Neural crest cell (in vitro differentiated cells): ENCODE results near the gene COL24A1. TPM values are rescaled to one million over a fixed set of nuclear protein-coding genes. Genes with fewer than 3 reads are reported as not detected.
"Not testable (repeated sequence)": the region's sequence is repeated elsewhere in the genome, so short reads cannot be mapped to it uniquely, and the experiment has no call there.

Experiments
- DNase-seq: peaks from one replicate; pipeline ENCODE4 v3.0.0; 2021; ENCODE audit warnings: low read depth, mixed read lengths, low spot score
- H3K27ac Mint-ChIP-seq: one replicate; pipeline ENCODE4 v1.8.0; 2021; ENCODE audit warnings: mild to moderate bottlenecking, mixed read lengths; ENCODE audit not compliant: unreplicated experiment
- H3K27me3 Mint-ChIP-seq: 2 replicates; pipeline ENCODE4 v1.8.0; 2021; ENCODE audit warnings: low read depth, mild to moderate bottlenecking, mixed read lengths
- H3K36me3 Mint-ChIP-seq: 2 replicates; pipeline ENCODE4 v1.8.0; 2021; ENCODE audit warnings: low read depth, mild to moderate bottlenecking, mixed read lengths
- H3K4me1 Mint-ChIP-seq: 2 replicates; pipeline ENCODE4 v1.8.0; 2021; ENCODE audit warnings: mixed read lengths
- H3K4me3 Mint-ChIP-seq: one replicate; pipeline ENCODE4 v1.8.0; 2021; ENCODE audit warnings: mild to moderate bottlenecking, mixed read lengths
- H3K9me3 Mint-ChIP-seq: 2 replicates; pipeline ENCODE4 v1.8.0; 2021; ENCODE audit warnings: mixed read lengths
- CTCF ChIP-seq: fragments of 200-600 bp; sonication (generic); conservative IDR thresholded peaks from 2 replicates; pipeline ENCODE4 v1.5.0; 2021; ENCODE audit warnings: antibody characterized with exemption, mild to moderate bottlenecking
- total RNA-seq: library from RNA; stranded (reverse); gene quantifications from 2 replicates; pipeline ENCODE4 v1.2.1, GENCODE V29; 2021

COL24A1 gene
- total RNA-seq, 1 donor from 2014 or later: 0.35 TPM

GRCh38 chr1:86114816-86115400 lies 41.7 kb downstream of the COL24A1 start:
- H3K27ac Mint-ChIP-seq: no peak overlapping the region
- H3K27me3 Mint-ChIP-seq: peaks cover 2% of the 10 kb centered on the region
- no peaks in the 10 kb centered on the region for H3K36me3 Mint-ChIP-seq
- TF ChIP-seq CTCF: no peak
- no peak for DNase-seq
- H3K4me3 Mint-ChIP-seq: no peak overlapping the region
- H3K4me1 Mint-ChIP-seq: peaks cover 3% of the 10 kb centered on the region
- peaks cover 3% of the 10 kb centered on the region for H3K9me3 Mint-ChIP-seq

- no peak overlapping the region for H3K27ac Mint-ChIP-seq
- no peak overlapping the region for H3K4me3 Mint-ChIP-seq
- no peak for DNase-seq
- peaks cover 3% of the 10 kb centered on the region for H3K4me1 Mint-ChIP-seq
- peaks cover 2% of the 10 kb centered on the region for H3K27me3 Mint-ChIP-seq
- no peaks in the 10 kb centered on the region for H3K36me3 Mint-ChIP-seq
- no peak for TF ChIP-seq CTCF
- H3K9me3 Mint-ChIP-seq: peaks cover 3% of the 10 kb centered on the region
Observed at GRCh38 chr1:86114236-86114635, 42.3 kb downstream of the COL24A1 start.

- not testable (repeated sequence) for H3K9me3 Mint-ChIP-seq, DNase-seq, H3K27ac Mint-ChIP-seq, H3K4me3 Mint-ChIP-seq, H3K36me3 Mint-ChIP-seq, H3K27me3 Mint-ChIP-seq, H3K4me1 Mint-ChIP-seq
Observed at GRCh38 chr1:86111590-86111989, 45.0 kb downstream of the COL24A1 start.

- no peak for TF ChIP-seq CTCF
- no peak for DNase-seq
- Mint-ChIP-seq H3K27ac (no peak overlapping the region), H3K4me1 (peaks cover 3% of the 10 kb centered on the region), H3K27me3 (no peaks in the 10 kb centered on the region), H3K9me3 (no peaks in the 10 kb centered on the region), H3K36me3 (no peaks in the 10 kb centered on the region), H3K4me3 (no peak overlapping the region)
Observed at GRCh38 chr1:86110451-86111129, 46.0 kb downstream of the COL24A1 start.

GRCh38 chr1:86105533-86105866 lies 51.1 kb downstream of the COL24A1 start:
- Mint-ChIP-seq H3K27ac (no peak overlapping the region), H3K4me1 (no peaks in the 10 kb centered on the region), H3K36me3 (no peaks in the 10 kb centered on the region), H3K9me3 (peaks cover 6% of the 10 kb centered on the region), H3K27me3 (peaks cover 6% of the 10 kb centered on the region), H3K4me3 (no peak overlapping the region)
- no peak for TF ChIP-seq CTCF
- no peak for DNase-seq

GRCh38 chr1:86104606-86105532 lies 51.7 kb downstream of the COL24A1 start:
- H3K4me3 Mint-ChIP-seq: no peak overlapping the region
- no peaks in the 10 kb centered on the region for H3K36me3 Mint-ChIP-seq
- H3K27me3 Mint-ChIP-seq: peaks cover 6% of the 10 kb centered on the region
- no peaks in the 10 kb centered on the region for H3K4me1 Mint-ChIP-seq
- DNase-seq: no peak
- H3K9me3 Mint-ChIP-seq: peaks cover 6% of the 10 kb centered on the region
- H3K27ac Mint-ChIP-seq: no peak overlapping the region
- no peak for TF ChIP-seq CTCF
